ENCODE data around the gene PPP1R16B.

The PPP1R16B gene

GRCh38 chr20:38900606-38901005, 95.1 kb downstream of the PPP1R16B start:
- DNase-seq: no peak

- DNase-seq: no peak
These were observed 97.1 kb downstream of the PPP1R16B start for GRCh38 chr20:38902601-38903000.

GRCh38 chr20:38903335-38903734, 97.8 kb downstream of the PPP1R16B start:
- no peak for DNase-seq

GRCh38 chr20:38905375-38905774, 99.9 kb downstream of the PPP1R16B start:
- DNase-seq: no peak

- DNase-seq: no peak
These were observed 102.6 kb downstream of the PPP1R16B start for GRCh38 chr20:38907918-38908677.

GRCh38 chr20:38915355-38915754, 109.9 kb downstream of the PPP1R16B start:
- DNase-seq: no peak

- DNase-seq: no peak
These were observed 112.2 kb downstream of the PPP1R16B start for GRCh38 chr20:38917657-38918056.

- DNase-seq: no peak
These were observed 112.7 kb downstream of the PPP1R16B start for GRCh38 chr20:38918172-38918571.

- DNase-seq: no peak
These were observed 114.2 kb downstream of the PPP1R16B start for GRCh38 chr20:38919683-38920082.

- DNase-seq: no peak
These were observed 114.9 kb downstream of the PPP1R16B start for GRCh38 chr20:38920411-38920810.

- DNase-seq: no peak
These were observed 115.4 kb downstream of the PPP1R16B start for GRCh38 chr20:38920851-38921250.

GRCh38 chr20:38924718-38925117, 119.2 kb downstream of the PPP1R16B start:
- no peak for DNase-seq

- DNase-seq: peak; percentile 90 to 94
These were observed 120.8 kb downstream of the PPP1R16B start, which contains the start of gene FAM83D for GRCh38 chr20:38926142-38926933. Gene FAM83D (plus strand): TSS chr20:38926417. CDS start chr20:38926443, 26 bp downstream.

GRCh38 chr20:38926934-38927616, 121.6 kb downstream of the PPP1R16B start:
- DNase-seq: no peak

GRCh38 chr20:38927902-38928578, 122.5 kb downstream of the PPP1R16B start:
- no peak for DNase-seq

- DNase-seq: no peak
These were observed 124.7 kb downstream of the PPP1R16B start for GRCh38 chr20:38930242-38930569.

- DNase-seq: no peak
These were observed 126.5 kb downstream of the PPP1R16B start for GRCh38 chr20:38931984-38932383.

GRCh38 chr20:38932457-38933120, 127.1 kb downstream of the PPP1R16B start:
- DNase-seq: no peak

GRCh38 chr20:38934530-38934929, 129.0 kb downstream of the PPP1R16B start:
- no peak for DNase-seq

GRCh38 chr20:38935285-38935684, 129.8 kb downstream of the PPP1R16B start:
- no peak for DNase-seq

GRCh38 chr20:38935967-38936407, 130.5 kb downstream of the PPP1R16B start:
- DNase-seq: no peak

- no peak for DNase-seq
These were observed 131.5 kb downstream of the PPP1R16B start for GRCh38 chr20:38937000-38937399.
